ENCODE data around the gene SURF4.

The SURF4 gene

GRCh38 chr9:133335924-133336811 lies 39.7 kb downstream of the SURF4 start, which contains the start of gene SURF6:
TSS of gene SURF6 (minus strand) at chr9:133336188. CDS start at chr9:133336132, 56 bp downstream.
- TF ChIP-seq CTCF (conservative IDR thresholded peaks at IDR 0.05) = no peak
- peak within 1 kb of the TSS; percentile 96 for H3K27ac ChIP-seq

- peak overlapping the region; percentile 96 for H3K27ac ChIP-seq
These were observed 41.0 kb downstream of the SURF4 start for GRCh38 chr9:133334888-133335287.

GRCh38 chr9:133334161-133334560 lies 41.7 kb downstream of the SURF4 start:
- peak overlapping the region; percentile 96; the same call in 1 of the 2 replicates for H3K27ac ChIP-seq
- no peak for TF ChIP-seq CTCF (conservative IDR thresholded peaks at IDR 0.05)

- no peak for TF ChIP-seq CTCF (conservative IDR thresholded peaks at IDR 0.05)
- no peak overlapping the region for H3K27ac ChIP-seq
These were observed 42.3 kb downstream of the SURF4 start for GRCh38 chr9:133333566-133333965.

GRCh38 chr9:133333011-133333410 lies 42.8 kb downstream of the SURF4 start:
- H3K27ac ChIP-seq = no peak overlapping the region
- TF ChIP-seq CTCF (conservative IDR thresholded peaks at IDR 0.05) = no peak

GRCh38 chr9:133332381-133332730 lies 43.5 kb downstream of the SURF4 start:
- no peak for TF ChIP-seq CTCF (conservative IDR thresholded peaks at IDR 0.05)
- H3K27ac ChIP-seq = no peak overlapping the region

- no peak overlapping the region for H3K27ac ChIP-seq
- no peak for TF ChIP-seq CTCF (conservative IDR thresholded peaks at IDR 0.05)
These were observed 44.0 kb downstream of the SURF4 start for GRCh38 chr9:133331641-133332380.
